GM12801 (cell line): ENCODE results near the gene PTGR3.

Source experiments
- CTCF ChIP-seq: IDR thresholded peaks from one replicate; pipeline ENCODE4 v1.5.1; 2011; ENCODE audit warnings: control low read depth; ENCODE audit not compliant: insufficient read length; ENCODE audit errors: extremely low read depth

PTGR3 gene

GRCh38 chr18:75213611-75214331 lies 4.8 kb upstream of the PTGR3 start:
- TF ChIP-seq CTCF = no peak

GRCh38 chr18:75212751-75213090 lies 3.8 kb upstream of the PTGR3 start:
- TF ChIP-seq CTCF = no peak

DNA sequence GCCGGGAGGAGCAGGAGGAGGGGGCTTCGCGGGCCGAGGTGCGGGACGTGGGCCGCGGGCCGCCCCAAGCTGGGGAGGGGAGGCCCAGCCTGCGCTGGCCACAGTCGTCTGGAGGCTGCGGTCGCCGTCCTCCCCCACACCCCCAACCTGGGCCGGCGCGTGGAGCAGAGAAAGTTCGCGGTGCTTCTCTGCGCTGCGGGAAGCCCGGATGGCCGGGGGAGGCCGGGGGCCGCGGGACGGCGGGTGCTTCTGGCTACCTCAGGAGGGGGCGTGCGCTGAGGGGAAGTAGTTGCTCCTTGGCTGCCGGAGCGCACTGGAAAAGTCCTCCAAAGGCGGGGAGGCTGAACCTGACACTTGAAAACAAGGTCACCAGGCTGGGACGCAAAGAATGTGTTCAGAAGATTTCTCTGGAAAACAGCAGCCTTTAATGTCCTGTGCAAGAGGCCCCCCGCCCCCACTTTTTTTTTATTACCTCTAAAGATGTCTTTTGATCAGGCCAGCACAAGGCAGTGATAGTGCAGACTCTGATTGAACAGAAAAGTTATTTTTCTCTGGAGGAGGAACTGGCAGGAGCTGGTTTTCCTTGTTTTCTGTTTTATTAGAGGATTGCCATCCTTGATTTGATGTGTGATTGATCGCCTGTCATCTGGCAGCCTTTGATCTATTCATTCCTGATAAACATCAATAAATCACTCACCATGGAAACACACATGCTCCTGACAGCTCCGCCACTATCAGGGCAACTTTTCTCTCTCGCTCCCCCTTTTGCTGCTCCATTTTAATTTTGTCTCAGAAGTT lies 3.2 kb upstream of the PTGR3 start:
- no peak for TF ChIP-seq CTCF

GRCh38 chr18:75211626-75211952 lies 2.6 kb upstream of the PTGR3 start:
- no peak for TF ChIP-seq CTCF

DNA sequence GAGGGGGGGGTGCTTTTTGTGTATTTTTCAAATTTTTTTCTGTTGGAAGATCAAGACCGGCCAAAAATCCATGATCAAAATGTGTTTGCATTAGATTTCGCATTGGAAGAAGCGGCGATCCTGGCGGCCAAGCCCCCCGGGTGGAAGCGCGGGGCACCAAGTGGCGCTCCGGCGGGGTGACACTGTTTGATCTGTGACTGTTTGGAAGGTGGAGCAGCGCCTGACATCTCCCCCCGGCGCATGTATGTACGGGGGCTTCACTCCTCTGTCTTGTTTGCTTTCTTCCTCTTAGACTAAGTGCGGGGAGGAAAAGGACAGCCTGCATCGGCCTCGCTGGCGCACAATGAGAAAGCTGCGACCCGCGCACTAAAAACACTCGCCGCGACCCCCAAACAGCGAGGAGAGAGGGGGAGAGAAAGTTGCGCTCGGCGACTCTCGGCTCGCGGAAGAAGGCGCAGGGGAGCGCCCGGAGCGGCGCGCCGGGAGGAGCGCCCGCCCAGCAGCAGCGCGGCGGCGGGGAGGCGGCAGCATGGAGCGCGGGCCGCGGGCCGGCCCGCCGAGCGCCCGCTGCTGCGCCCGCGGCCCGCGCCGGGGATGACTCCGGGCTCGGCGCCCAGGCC lies 2.2 kb upstream of the PTGR3 start:
- TF ChIP-seq CTCF = no peak

DNA sequence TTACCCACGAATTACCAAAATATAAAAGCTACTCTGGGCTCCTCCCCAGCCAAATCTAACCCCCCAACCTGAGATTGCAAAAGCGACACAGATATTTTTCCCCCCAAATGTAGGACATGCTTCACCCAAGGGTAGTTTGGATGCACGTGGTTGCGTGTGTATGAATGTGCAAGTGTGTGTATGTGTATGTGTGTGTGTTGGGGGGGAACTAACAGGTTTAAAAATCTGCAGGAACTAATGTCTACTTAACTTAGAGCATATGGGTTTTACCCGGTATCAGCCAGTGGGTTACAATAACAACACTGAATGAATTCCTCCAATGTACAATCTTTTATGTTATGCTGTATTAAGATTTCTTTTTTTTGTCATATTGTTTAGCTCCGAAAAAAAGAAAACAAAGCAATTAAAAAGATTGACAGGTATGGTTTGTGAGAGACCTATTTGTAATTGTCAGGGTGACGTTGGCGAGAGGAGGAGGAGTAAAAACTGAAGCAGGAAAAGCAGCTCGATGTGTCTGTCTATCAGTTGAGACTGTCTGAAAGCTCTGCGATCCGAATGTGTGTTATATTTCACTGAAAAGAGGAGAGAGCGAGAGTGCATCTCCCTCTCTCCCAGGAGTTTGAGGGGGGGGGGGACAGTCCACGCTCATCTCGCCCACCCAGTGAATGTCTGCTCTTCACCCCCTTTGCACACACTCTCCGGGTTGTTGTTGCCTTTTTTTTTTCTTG lies 1.5 kb upstream of the PTGR3 start, which contains the start of gene TSHZ1:
Gene TSHZ1 (plus strand): TSS at position 524 of the 728 bp plus-strand sequence. CDS start 1,080 bp downstream, outside the sequence.
- TF ChIP-seq CTCF = no peak

GRCh38 chr18:75209951-75210258 lies 966 bp upstream of the PTGR3 start:
- TF ChIP-seq CTCF = no peak
